HUES6 (cell line): ENCODE measurements around the gene PTGES.

ENCODE experiments used
- H3K27ac ChIP-seq: 2 replicates; pipeline ENCODE4 v1.7.0; 2013; ENCODE audit warnings: low read depth, mild to moderate bottlenecking, low read length, inconsistent platforms
- H3K27me3 ChIP-seq: 2 replicates; pipeline ENCODE4 v1.6.1; 2013; ENCODE audit warnings: low read length; ENCODE audit not compliant: control insufficient read depth, insufficient read depth
- H3K36me3 ChIP-seq: 2 replicates; pipeline ENCODE4 v1.6.1; 2013; ENCODE audit warnings: low read length; ENCODE audit not compliant: control insufficient read depth, insufficient read depth
- H3K4me1 ChIP-seq: 2 replicates; pipeline ENCODE4 v1.6.1; 2013; ENCODE audit warnings: low read length; ENCODE audit not compliant: control insufficient read depth, insufficient read depth
- H3K4me3 ChIP-seq: 2 replicates; pipeline ENCODE4 v1.5.1; 2013; ENCODE audit warnings: low read depth, low read length
- H3K9ac ChIP-seq: one replicate; pipeline ENCODE4 v1.6.1; 2013; ENCODE audit warnings: mild to moderate bottlenecking, low read length
- H3K9me3 ChIP-seq: 2 replicates; pipeline ENCODE4 v1.6.1; 2013; ENCODE audit warnings: low read depth, low read length; ENCODE audit not compliant: control insufficient read depth, insufficient read depth

PTGES gene

GRCh38 chr9:129716091-129716490, 36.8 kb downstream of the PTGES start:
- Histone ChIP-seq H3K4me1 (peaks cover 19% of the 10 kb centered on the region), H3K27me3 (no peaks in the 10 kb centered on the region), H3K27ac (no peak overlapping the region), H3K36me3 (no peaks in the 10 kb centered on the region), H3K9me3 (no peaks in the 10 kb centered on the region), H3K4me3 (no peak overlapping the region), H3K9ac (no peak overlapping the region)

GRCh38 chr9:129714511-129715061, 38.3 kb downstream of the PTGES start:
- no peaks in the 10 kb centered on the region for H3K36me3 ChIP-seq
- no peak overlapping the region for H3K4me3 ChIP-seq
- no peak overlapping the region for H3K9ac ChIP-seq
- H3K4me1 ChIP-seq = peaks cover 19% of the 10 kb centered on the region
- H3K27me3 ChIP-seq = no peaks in the 10 kb centered on the region
- H3K27ac ChIP-seq = no peak overlapping the region
- no peaks in the 10 kb centered on the region for H3K9me3 ChIP-seq

- Histone ChIP-seq H3K27ac (no peak overlapping the region), H3K9ac (no peak overlapping the region), H3K36me3 (no peaks in the 10 kb centered on the region), H3K27me3 (no peaks in the 10 kb centered on the region), H3K4me3 (no peak overlapping the region), H3K9me3 (no peaks in the 10 kb centered on the region), H3K4me1 (peaks cover 29% of the 10 kb centered on the region)
Measured at GRCh38 chr9:129713402-129713679, 39.5 kb downstream of the PTGES start.

- no peak overlapping the region for H3K4me3 ChIP-seq
- no peaks in the 10 kb centered on the region for H3K36me3 ChIP-seq
- no peaks in the 10 kb centered on the region for H3K9me3 ChIP-seq
- H3K27ac ChIP-seq = no peak overlapping the region
- no peak overlapping the region for H3K9ac ChIP-seq
- peaks cover 29% of the 10 kb centered on the region for H3K4me1 ChIP-seq
- no peaks in the 10 kb centered on the region for H3K27me3 ChIP-seq
Measured at GRCh38 chr9:129712634-129713401, 40.0 kb downstream of the PTGES start.

- no peaks in the 10 kb centered on the region for H3K27me3 ChIP-seq
- peaks cover 29% of the 10 kb centered on the region for H3K4me1 ChIP-seq
- H3K9me3 ChIP-seq = no peaks in the 10 kb centered on the region
- H3K36me3 ChIP-seq = no peaks in the 10 kb centered on the region
- no peak overlapping the region for H3K9ac ChIP-seq
- H3K27ac ChIP-seq = no peak overlapping the region
- H3K4me3 ChIP-seq = no peak overlapping the region
Measured at GRCh38 chr9:129710169-129710453, 42.7 kb downstream of the PTGES start.

- H3K9me3 ChIP-seq = no peaks in the 10 kb centered on the region
- no peak overlapping the region for H3K9ac ChIP-seq
- no peak overlapping the region for H3K27ac ChIP-seq
- no peak overlapping the region for H3K4me3 ChIP-seq
- no peaks in the 10 kb centered on the region for H3K27me3 ChIP-seq
- H3K36me3 ChIP-seq = no peaks in the 10 kb centered on the region
- peaks cover 29% of the 10 kb centered on the region for H3K4me1 ChIP-seq
Measured at GRCh38 chr9:129709438-129710168, 43.2 kb downstream of the PTGES start.

GRCh38 chr9:129708793-129709192, 44.0 kb downstream of the PTGES start:
- no peak overlapping the region for H3K27ac ChIP-seq
- H3K9me3 ChIP-seq = no peaks in the 10 kb centered on the region

GRCh38 chr9:129704807-129705206, 48.0 kb downstream of the PTGES start:
- Histone ChIP-seq H3K4me3 (no peak overlapping the region), H3K4me1 (peaks cover 10% of the 10 kb centered on the region), H3K27me3 (no peaks in the 10 kb centered on the region), H3K9ac (no peak overlapping the region), H3K9me3 (no peaks in the 10 kb centered on the region), H3K27ac (no peak overlapping the region), H3K36me3 (no peaks in the 10 kb centered on the region)

More at GRCh38 chr9:129708793-129709192, 44.0 kb downstream of the PTGES start:
- no peak overlapping the region for H3K9ac ChIP-seq
- no peak overlapping the region for H3K4me3 ChIP-seq
- H3K27me3 ChIP-seq = no peaks in the 10 kb centered on the region
- H3K36me3 ChIP-seq = no peaks in the 10 kb centered on the region
- H3K4me1 ChIP-seq = peaks cover 29% of the 10 kb centered on the region

GRCh38 chr9:129703667-129704355, 49.0 kb downstream of the PTGES start:
- H3K4me1 ChIP-seq = peaks cover 5% of the 10 kb centered on the region
- no peak overlapping the region for H3K9ac ChIP-seq
- no peaks in the 10 kb centered on the region for H3K9me3 ChIP-seq
- H3K4me3 ChIP-seq = no peak overlapping the region
- no peaks in the 10 kb centered on the region for H3K27me3 ChIP-seq
- no peaks in the 10 kb centered on the region for H3K36me3 ChIP-seq
- no peak overlapping the region for H3K27ac ChIP-seq

- Histone ChIP-seq H3K9me3 (no peaks in the 10 kb centered on the region), H3K9ac (no peak overlapping the region), H3K4me3 (no peak overlapping the region), H3K4me1 (peaks cover 8% of the 10 kb centered on the region), H3K36me3 (no peaks in the 10 kb centered on the region), H3K27me3 (no peaks in the 10 kb centered on the region), H3K27ac (no peak overlapping the region)
Measured at GRCh38 chr9:129702589-129703520, 50.0 kb downstream of the PTGES start.
